GM18861 (cell line): Measurements from ENCODE around the gene IGSF11.
"Not testable (repeated sequence)": the region's sequence is repeated elsewhere in the genome, so short reads cannot be mapped to it uniquely, and the experiment has no call there.

Source experiments
- ATAC-seq: cut with Tn5 transposase; IDR thresholded peaks from one replicate; pipeline ENCODE4 v1.9.1; 2021; ENCODE audit not compliant: unreplicated experiment

The IGSF11 gene, protein sequence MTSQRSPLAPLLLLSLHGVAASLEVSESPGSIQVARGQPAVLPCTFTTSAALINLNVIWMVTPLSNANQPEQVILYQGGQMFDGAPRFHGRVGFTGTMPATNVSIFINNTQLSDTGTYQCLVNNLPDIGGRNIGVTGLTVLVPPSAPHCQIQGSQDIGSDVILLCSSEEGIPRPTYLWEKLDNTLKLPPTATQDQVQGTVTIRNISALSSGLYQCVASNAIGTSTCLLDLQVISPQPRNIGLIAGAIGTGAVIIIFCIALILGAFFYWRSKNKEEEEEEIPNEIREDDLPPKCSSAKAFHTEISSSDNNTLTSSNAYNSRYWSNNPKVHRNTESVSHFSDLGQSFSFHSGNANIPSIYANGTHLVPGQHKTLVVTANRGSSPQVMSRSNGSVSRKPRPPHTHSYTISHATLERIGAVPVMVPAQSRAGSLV

DNA sequence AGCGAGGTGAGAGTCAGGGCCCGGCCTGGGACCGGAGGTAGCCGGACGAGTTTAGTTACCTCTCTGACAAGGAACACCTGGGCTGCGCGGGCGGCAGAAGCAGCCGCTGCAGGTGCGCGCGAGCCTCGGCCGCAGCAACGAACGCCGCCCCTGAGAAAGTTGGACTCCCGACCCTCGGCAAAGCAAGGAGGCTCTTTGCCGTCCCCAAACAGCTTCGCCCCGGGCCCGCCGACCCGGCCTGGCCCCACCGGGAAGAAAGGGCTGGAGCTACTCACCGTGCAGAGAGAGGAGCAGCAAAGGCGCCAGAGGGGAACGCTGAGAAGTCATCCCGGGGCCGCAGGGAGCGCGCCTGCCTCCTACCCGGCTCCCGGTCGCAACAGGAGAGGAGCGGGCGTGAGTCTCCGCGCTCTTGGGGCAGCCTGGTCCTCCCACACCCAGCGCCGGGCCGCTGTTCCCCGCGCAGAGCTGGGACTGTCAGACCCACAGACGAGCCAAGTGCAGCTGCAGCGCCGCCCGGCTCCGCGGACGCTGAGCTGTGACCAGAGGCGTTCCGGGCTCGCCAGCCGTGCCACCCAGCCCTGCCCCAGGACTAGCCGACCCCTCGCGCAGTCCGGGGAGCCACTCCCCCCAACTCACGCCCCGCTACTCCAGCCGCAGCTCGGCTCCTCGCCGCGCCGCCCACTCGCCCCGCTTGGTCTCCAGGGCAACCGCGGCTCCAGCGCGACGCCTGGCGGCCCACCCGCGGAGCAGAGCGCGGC, at the start of gene IGSF11:
IGSF11 (minus strand) TSS at position 591 of the 758 bp plus-strand sequence; CDS start at position 327, 264 bp downstream.
- ATAC-seq = peak; percentile 88

DNA sequence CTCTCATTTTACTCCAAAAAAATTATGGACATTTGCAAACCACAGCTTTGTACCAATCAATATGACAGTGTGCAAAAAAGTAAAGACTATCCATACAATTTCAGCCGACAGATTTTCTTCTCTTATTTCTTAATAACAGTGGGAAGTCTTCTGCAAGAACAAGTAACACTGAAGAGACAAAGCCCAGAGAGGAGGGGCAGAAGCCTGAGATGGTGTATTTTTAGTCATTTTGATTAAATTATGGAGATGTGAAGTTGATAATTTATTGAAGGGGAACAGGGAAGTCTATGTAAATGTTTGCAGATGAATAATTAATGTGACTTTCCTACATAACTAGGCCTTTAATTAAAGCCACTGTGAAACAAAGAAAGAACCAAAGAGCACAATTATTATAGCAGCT, 45.7 kb upstream of the IGSF11 start:
- no peak for ATAC-seq

DNA sequence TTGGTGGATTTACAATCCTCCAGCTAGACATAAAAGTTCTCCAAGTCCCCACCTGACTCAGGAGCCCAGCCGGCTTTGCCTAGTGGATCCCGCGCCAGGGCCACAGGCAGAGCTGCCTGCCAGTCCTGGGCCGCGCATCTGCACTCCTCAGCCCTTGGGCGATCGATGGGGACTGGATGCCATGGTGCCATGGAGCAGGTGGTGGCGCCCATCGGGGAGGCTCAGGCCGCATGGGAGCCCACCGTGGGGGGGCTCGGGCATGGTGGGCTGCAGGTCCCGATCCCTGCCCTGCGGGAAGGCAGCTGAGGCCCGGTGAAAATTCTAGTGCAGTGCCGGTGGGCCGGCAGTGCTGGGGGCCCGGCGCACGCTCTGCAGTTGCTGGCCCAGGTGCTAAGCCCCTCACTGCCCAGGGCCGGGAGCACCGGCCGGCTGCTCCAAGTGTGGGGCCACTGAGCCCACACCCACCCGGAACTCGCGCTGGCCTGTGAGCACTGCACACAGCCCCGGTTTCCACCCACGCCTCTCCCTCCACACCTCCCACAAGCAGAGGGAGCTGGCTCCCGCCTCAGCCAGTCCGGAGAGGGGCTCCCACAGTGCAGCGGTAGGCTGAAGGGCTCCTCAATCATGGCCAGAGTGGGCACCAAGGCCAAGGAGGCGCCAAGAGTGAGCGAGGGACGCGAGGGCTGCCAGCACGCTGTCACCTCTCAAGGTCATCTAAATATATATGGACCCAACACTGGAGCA, 38.8 kb upstream of the IGSF11 start:
- no peak for ATAC-seq

DNA sequence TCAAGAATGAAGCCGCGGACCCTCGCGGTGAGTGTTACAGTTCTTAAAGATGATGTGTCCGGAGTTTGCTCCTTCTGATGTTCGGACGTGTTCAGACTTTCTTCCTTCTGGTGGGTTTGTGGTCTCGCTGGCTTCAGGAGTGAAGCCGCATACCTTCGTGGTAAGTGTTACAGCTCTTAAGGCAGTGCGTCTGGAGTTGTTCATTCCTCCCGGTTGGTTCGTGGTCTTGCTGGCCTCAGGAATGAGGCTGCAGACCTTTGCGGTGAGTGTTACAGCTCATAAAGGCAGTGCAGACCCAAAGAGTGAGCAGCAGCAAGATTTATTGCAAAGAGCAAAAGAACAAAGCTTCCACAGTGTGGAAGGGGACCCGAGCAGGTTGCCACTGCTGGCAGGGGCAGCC, 37.8 kb upstream of the IGSF11 start:
- not testable (repeated sequence) for ATAC-seq

DNA sequence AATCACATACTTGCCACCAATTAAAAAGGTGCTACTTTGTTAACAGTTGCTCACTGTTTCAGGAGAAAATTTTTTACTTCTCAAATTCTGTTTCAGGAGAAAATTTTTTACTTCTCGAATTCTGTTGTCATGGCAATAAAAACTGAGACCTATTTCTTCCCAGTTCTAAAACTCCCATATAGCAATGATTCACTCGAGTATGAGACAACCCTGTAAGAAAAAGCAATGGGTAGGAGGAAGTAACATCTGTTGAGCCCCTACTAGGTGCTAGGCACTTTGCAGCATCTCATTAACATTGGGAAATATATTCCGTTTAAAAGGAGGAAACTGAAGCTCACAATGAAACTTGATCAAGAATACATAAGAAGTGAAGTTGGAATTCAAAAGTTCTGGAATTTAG, 35.1 kb upstream of the IGSF11 start:
- no peak for ATAC-seq

DNA sequence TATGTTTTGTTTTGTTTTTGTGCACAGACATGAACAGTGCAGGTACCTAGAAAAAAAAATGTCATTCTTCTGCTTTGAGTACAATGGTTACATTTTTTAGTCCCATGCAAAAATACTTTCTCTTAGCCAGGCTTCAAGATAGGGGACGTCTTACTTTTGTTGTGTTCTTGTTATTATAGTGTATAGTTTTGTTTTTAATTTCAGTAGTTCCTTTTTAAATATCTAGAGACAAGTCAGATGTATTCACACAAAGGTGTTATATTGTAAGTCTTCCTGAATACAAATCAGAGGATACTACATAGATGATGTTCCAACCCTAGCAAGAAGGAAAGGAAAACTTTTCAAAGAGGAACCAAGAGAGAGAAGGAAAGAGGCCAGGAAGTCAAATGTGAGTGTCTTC, 28.8 kb upstream of the IGSF11 start:
- ATAC-seq = no peak

DNA sequence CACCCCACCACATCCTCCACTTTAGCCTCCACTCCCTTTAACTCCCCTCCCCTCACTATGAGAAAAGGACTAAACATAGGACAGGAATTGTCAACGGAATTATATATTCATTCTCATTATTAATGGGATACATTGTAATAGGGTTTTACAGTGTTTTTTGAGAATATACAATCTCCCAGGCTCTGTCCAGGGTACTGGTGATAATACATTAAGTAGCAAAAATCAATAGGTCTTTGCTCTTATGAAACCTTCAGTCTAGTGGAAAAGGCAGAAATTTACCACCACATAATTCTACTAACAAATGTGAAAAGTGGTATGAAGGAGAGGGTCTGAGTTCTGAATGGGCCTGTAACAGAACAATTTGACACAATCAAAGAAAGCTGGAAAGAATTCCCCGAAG, 28.2 kb upstream of the IGSF11 start:
- ATAC-seq = no peak

DNA sequence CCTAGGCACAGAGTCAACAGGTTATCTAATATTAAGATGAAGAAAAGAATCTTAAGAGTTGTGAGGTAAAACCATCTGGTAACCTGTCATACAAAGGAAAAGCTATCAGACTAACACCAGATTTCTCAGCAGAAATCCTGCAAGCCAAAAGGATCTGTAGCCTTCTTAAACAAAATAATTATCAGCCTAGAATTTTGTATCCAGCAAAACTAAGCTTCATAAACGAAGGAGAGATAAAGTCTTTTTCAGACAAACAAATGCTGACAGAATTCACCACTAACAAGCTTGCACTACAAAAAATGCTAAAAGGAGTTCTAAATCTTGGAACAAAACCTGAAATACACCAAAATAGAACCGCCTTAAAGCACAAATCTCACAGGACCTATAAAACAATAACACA, 9.9 kb upstream of the IGSF11 start:
- no peak for ATAC-seq

DNA sequence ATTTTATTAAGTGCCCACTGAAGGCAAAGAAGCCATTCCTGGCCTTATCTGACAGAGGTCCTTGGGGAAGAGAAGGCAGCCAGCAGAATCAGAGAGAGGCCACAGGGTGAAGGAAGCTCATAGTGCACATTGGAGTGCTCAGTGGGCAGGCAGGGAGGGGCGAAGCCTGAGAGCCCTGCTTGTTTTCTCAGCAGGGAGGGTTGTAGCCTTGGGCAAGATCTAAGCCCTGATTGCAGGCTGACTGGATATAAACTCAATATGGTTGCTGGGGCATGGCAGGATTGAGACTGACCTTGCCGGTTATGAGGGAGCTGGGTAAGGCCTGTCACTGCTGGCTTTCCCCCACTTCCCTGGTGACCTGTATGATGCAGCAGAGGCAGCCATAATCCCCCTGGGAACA, 7.5 kb upstream of the IGSF11 start:
- ATAC-seq = no peak

DNA sequence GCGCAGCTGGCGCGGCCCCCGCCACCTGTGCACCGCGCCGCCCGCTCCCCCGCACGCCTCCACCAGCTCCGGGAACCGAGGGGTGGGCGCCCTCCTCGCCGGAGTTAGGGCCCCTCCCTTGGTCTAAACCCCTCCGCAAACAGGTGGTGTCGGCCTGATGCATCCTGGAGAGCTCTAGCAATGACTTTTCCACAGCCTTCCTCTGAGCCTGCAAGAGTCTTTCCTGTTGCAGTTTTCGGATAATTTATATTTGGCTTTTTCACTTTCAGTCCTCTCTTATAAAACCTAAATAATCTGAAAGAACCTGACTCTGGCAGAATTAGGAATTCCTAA, 334 bp upstream of the IGSF11 start:
- no peak for ATAC-seq

DNA sequence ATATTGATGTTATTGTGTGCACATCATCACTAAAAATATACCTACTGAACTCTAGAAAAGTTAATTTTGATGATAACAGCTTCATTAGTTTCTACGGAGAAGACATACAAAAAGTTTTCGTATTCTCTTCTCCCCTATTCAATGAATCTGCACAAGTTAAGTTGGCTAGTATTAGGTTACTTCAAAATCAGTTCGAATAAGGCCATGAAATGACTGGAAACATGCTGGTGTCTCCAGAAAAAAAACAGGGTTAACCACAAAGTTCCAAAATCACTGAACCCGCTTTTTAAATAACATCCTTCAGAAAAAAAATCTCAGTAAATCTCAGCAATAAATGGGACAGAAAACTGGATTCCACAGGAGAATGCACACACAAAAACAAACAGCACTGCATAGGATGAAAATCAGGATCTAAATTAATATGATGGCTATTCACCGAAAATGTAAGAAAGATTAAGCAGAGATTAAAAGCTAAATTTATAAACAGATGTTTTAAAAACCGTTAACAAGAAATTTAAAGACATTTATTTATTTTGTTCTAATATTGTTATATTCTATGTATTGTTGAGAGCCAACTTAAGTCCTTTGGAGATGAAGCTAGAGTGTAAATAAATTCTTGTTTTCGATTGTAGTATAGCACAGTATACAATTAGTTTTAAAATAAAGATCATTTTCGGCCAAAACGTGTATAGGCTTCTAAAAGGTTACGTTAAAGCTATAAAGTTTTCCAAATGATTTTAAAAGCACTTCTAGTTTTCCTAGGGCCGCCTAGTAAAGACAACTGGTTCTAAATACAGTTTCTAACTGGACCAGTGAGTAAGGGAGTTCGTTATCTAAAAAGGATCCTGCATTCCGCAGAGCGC, 1.0 kb downstream of the IGSF11 start:
- ATAC-seq = no peak

DNA sequence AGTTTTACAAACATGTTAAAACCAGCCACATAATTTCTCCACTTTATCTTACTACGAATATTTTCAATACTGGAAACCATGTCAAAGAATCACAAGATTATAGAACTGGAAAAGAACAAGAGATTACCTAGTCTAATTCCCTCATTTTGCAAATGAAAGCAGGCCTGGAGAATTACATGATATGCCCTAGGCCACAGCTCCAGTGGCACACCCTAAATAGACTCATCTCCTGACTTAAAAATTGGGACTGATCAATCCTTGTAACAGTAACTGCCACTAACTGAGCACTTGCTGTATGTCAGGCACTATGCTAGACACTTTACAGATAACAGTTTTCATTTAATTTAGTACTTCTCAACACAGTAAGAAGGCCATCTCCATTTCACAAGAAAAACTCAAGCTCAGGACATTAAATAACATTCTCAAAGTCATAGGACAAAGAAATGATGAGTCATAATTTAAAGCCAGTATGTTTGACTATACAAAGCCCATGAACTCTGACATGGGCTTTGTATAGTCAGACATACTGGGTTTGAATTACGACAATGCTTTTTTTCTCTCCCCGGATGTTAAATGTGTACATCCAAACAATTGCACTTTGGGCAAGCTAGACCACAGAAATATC, 9.4 kb downstream of the IGSF11 start:
- no peak for ATAC-seq

DNA sequence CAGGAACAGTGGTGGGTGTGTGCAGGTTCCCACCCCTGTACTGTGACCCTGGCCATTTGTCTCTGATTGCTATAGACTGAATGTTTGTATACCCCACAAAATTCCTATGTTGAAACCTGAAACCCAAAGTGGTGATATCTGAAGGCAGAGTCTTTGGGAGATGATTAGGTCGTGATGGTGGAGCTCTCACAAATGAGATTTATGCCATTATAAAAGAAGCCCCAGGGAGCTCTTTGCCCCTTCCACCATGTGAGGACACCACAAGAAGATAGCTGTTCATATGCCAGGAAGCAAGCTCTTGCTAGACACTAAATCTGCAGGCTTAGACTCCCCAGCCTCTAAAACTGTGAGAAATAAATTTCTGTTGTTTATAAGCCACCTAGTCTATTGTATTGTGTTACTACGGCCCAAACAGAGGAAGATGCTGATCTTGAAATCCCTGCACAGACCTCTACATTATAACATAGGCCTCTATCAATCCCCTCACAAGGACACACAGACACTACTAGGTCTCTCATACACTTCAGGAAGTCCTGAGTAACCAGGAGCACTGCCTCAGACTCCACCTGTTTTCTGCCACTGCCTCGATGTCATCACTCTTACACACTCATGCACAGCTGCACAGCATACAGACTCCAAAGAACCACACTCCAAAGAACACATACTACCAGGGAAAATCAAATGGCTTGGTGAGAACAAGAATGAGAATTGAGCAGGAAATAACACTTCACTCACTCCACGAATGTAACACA, 14.7 kb downstream of the IGSF11 start:
- no peak for ATAC-seq

DNA sequence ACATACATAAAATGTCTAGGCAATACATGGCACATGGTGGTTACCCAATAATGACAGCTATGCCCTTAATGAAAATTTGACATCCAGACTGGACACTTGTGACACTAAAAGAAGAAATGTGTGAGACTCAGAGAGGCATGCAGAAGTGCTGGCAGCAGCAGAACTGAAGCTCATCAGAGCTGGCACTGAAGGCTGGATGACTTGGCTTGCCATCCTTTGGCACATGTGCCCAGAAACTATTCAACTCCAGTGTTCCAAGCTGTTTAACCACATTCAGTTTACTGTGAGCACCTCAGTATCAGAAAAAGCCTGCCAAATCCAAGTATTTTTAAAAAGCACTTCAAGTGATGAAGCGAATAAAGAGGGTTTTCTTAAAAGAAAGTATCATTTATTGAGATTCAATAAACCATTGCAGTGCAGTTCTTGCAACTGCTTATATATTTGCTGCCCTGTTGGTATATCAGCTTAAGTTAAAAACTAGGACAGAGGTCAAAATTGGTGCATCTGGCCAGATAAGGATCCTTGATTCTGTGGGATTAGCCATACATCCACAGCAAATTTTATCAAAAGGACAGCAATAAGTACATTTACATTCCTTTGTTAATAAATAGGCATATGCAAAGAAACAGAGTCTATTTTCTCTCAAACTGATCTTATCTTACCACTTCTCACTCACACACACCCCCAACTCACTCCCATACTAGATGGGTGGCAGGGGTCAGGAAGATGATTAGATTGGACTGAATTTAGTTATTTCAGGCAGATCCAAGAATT, 15.8 kb downstream of the IGSF11 start:
- no peak for ATAC-seq

DNA sequence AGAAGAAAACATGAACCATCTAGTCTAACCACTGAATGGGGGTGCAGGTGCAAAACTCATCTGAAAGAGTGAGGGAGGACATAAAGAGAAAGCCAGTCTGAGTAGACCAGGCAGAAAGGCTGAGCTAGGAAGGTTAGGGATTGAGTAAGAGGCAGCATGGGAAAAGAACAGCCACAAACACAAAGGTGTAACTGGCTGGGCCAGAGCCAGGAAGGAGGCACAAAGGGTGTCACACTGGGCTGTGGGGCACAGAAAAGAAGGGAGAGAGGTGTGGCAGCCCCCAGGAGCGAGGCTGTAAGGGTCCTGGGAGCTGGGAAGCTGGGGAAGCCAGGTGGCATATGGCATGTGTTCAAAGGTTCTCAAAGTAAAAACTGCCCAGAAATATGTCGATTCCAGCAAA, 18.7 kb downstream of the IGSF11 start:
- no peak for ATAC-seq

DNA sequence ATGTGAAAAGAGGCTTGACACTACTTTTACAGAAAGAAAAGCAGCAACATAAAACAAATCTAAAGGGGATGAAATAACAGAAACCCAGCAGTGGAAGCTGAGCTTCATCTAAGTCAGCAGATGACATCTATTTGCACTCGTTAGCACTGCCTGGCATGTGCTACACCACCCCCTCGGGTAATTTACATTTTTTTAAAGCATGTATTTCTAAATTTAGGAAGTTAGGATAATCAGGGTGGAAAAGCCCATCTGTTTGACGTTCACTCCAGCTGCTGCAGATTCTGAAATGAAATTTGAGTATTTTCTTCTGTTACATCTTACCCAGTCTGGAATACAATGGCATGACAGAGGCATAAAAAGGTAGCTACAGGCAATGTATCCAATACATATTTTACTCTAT, 20.7 kb downstream of the IGSF11 start:
- ATAC-seq = no peak

DNA sequence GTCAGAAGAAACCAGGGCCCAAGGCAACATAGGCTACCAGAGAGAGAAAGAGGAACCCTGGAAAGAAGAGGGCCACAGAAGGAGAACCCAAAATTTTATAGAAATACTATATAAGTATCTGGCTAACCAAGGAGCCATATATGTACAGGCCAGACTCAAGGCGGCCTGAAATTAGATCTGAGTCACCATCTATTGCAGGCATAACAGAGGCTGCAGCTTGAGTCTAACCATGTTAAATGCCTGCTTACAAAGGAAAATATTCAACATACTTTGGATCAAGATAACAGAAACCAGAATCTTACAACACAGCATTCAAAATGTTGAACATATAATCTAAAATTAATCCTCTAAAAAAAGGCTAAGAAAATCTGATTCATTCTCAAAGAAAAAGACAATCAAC, 23.1 kb downstream of the IGSF11 start:
- ATAC-seq = no peak

DNA sequence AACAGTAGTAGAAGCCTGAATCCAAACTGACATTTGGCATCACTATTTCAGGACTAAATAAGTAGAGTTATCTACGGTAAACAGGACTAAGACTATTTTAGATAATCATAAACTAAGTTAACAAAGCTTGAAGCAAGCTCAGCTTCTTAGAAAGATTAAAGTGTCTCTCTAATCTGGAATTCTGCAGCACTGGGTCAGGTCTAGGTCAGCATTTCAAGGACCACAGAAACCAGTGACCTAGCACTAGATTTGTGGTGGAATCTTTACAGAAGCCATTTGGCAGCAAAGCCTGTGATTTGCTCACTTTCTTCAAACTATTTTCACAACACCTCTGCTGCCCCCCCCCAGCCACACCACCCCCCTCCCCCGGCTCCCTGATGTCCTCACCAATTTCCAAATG, 37.5 kb downstream of the IGSF11 start:
- ATAC-seq = no peak

DNA sequence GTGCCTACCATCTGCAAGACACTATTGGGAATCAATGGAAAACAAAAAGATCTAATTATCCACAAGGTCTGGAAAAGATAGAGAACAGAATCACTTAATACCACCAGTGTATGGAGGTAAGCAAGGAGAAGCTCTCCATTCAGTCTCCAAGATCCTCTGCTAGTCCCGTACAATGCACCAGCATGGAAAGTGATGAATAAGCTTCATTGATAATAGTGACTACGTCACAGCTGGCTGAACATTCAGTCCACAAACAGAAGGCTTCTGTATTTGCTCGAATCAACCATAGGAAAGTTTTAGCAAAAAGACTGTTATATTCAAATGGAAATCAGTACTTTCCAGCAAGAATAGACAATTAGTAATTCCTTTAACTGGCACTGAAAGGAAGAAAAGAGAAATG, 42.9 kb downstream of the IGSF11 start:
- ATAC-seq = no peak
